Measurements from ENCODE around the gene F11. TPM values are rescaled to one million over a fixed set of nuclear protein-coding genes. Genes with fewer than 3 reads are reported as not detected.
"Not testable (repeated sequence)": the region's sequence is repeated elsewhere in the genome, so short reads cannot be mapped to it uniquely, and the experiment has no call there.

The F11 gene
- total RNA-seq, 1 donor from 2014 or later, result not detected

DNA sequence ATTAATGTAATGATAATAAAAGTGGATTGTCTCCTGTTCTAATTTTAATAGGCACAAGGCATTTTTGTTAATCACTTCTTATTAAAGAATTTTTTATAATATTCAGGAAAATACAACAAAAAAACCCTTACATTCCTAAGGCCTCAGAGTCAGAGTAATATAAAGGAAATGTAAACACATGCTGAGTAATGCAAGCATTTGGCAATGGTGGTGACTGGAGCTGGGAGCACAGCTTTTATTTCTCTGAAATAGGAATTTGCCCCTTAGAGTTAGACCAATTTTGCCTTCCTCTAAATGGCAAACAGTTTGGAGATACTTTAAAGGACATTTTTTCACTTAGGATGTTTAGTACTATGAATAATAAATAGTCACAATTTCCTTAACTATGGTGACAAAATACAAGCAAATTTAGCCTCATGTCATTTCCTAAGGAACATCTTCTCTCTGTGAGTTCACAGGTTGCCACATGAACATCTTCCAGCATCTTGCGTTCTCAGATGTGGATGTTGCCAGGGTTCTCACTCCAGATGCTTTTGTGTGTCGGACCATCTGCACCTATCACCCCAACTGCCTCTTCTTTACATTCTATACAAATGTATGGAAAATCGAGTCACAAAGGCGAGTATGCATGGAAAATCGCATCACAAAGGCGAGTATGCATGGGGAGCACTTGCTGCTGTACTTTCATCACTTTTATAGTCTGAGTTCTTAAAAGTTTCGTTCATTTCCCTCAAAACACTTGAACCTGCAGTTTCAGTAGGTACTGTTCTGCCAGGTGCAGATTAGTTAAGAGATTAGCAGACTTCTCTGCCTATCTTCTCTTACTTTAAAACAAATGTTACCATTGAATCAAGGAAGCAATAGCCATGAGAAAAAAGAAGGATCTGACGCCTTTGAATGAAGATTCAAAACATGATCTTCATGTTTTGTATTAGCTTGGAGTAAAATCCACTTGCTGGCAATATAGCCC is 15.9 kb upstream of the F11 start:
- no peak for FAIRE-seq

DNA sequence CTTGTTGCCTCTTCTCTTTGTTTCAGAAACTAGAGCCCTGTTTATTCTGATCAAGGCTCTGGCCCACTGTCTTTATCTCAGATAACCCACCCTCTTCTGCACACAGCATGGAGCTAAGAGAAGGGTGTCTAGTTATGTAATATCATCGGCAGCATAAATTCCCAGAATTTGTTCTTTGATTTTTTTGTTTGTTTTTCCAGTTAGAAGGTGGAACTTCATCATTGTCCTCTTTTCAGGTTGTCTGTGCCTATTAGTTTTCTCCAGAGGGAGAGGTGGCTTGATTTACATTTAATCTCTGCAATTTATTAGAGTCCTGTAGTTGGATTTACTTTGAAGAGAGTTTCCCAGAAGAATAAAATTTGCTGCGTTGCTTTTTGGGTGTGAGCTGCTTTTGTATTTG is 15.2 kb upstream of the F11 start:
- FAIRE-seq (no peak), DNase-seq (ENCODE audit: low spot score in 2 of 2) (no peak)

More for the DNA sequence above, 15.9 kb upstream of the F11 start:
- no peak for DNase-seq (ENCODE audit: low spot score in 2 of 2)

DNA sequence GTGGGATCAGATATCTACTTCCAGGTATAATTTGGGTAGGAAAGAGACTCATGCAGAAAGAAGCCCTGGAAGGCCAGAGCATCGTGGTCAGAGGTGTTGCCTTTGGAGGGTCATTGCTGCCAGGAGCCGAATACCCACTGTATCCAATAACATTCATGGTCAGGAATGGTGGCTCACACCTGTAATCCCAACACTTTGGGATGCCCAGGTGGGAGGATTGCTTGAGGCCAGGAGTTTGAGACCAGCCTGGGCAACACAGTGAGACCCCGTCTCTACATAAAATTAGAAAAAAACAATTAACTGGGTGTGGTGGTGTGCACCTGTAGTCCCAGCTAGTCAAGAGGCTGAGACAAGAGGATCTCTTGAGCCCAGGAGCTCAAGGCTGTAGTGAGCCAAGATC is 10.9 kb upstream of the F11 start:
- no peak for FAIRE-seq
- DNase-seq (ENCODE audit: low spot score in 2 of 2), result no peak

DNA sequence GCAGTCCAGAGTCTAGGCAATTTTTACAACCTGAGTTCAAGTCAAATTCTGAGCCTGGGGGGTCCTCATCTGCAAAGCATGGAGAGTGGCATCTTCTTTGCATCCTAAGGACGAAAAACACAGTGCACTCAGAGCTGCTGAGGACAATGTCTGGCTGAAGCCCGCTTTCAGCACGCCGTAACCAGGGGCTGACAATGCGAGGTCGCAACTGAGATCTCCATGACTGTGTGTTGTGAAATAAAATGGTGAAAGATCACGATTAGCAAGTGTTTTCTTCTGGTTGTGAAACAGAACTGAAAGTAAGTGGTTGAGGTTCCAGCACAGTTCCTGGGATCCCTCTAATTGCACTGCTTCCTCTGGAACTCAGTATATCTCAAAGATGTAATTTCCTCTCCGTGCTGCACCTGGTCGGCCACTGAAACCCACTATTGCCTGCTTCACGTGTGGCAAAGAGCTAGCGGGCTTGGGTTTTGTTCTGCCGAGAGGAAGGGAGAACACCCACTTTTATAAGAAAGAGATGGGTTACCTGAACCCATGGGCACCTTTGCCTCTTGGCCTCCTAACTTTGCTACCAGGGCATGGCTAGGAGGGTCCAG is 7.7 kb upstream of the F11 start:
- no peak for DNase-seq (ENCODE audit: low spot score in 2 of 2)
- FAIRE-seq, result no peak

DNA sequence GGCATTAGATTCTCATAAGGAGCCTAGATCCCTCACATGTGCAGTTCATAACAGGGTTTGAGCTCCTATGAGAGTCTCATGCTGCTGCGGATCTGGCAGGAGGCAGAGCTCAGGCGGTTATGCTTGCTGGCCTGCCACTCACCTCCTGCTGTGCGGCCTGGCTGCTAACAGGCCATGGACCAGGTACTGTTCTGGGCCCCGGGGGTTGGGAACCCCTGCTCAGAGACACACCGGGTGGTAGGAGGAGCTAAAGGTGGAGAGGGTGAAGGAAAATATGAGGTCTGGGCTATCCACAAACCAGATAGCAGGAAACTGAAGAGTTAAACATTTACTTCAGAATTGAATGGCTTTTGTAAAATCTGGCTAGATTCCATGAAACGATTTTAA is 5.9 kb upstream of the F11 start:
- FAIRE-seq (no peak), DNase-seq (ENCODE audit: low spot score in 2 of 2) (no peak)

DNA sequence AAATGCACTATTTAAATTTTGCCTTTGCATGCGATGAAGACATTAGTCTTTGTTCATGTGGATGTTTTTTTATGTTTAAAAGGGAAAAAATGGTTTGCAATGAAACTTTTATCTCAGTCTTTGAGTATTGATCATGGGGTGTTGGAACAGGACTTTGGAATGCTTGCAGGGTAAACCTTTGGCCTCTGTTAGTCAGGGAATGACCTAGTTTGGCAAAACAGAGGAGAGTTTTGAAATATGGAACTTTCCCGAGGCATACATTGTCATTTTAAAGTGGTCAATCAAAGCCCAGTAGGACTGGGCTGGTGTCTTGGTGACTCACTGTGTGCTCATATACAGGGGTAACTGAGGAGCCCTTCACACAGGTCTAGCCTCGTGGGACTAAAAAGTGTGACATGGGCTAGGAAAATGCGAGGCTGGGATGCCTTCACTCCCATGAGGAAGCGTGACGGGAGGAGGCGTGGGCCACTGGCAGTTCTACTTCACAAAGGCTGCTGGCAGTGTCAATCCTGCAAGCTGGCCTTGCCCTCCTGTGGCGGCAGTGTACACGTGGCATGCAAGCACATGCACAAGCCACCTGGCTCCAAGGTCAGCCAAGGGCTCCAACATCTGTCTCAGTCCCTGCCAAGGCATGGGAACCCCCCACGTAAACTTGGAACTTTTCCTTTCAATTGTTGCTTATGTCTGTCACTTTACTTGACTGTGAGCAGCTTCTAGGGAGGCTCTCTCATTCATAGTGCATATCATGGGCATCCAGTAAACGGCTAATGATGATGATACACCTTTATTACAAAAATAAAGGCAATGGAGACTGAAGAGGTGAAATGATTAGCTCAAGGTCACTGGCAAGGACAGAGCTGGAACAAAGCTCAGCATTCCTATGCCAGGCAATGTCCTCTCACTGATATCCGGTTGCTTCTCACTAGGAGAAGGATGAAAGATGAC is 5.2 kb upstream of the F11 start:
- FAIRE-seq (no peak), DNase-seq (ENCODE audit: low spot score in 2 of 2) (no peak)

DNA sequence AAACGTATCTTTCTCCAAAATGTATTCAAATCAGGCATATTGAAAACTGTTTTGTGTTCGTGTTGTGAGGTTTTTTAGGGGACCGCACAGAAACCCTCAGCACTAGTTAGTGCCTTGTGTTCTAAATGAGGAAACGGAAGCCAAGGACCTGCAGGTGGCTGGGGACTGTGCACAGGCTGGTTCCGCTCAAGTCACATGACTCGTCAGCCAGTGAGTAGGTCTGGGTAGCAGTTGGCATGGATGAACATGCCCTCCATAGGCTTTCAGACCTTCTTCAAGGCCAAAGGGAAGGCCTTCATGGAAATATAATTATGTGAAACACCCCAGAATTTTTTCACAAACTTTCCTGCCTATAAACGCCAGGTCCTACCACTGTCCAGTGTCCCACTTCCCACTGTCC is 1.3 kb upstream of the F11 start:
- FAIRE-seq, result no peak

DNA sequence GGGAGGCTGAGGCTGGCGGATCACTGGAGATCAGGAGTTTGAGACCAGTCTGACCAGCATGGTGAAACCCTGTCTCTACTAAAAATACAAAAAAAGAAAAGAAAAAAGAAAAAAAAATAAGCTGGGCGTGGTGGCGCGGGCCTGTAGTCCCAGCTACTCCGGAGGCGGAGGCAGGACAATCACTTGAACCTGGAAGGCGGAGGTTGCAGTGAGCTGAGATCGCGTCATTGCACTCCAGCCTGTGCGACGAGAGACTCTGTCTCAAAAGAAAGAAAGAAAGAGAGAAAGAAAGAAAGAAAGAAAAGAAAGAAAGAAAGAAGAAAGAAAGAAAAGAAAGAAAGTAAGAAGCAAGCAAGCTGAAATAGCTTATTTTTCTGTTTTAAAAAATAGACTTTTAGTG is 739 bp upstream of the F11 start:
- DNase-seq (ENCODE audit: low spot score in 2 of 2); FAIRE-seq: not testable (repeated sequence)

More for the DNA sequence above, 1.3 kb upstream of the F11 start:
- DNase-seq (ENCODE audit: low spot score in 2 of 2), result no peak

DNA sequence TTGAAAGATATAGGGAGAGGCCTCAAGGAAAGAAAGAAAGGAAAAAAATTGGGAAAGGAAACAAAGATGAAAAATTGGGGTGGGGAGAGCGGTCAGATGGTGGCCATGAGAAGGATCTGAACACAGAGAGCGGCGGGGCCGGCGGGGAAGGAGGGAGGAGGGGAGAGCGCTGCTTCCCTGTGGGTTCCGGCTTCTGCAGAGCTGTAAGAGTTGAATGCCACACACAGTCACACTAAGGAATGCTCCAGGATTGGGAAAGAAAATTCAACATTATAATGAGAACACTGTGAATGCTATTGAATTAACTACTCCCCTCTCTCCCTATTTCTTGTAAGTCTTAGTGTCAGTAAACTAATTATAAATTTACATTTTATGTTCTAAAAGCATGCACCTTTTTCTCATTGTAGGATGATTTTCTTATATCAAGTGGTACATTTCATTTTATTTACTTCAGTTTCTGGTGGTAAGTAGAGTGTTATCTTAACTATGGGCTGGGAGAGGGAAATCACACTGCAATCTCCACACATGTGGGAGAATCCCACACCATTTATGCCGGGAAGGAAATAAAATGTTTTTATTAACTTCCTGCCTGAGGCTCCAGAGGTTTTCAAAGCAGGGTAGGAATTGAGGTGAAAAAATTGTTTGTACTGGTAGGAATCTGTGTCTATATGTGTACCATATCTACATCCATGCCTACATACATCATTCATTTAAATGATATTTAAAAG is 904 bp downstream of the F11 start:
- DNase-seq (ENCODE audit: low spot score in 2 of 2), result no peak
- FAIRE-seq, result no peak

DNA sequence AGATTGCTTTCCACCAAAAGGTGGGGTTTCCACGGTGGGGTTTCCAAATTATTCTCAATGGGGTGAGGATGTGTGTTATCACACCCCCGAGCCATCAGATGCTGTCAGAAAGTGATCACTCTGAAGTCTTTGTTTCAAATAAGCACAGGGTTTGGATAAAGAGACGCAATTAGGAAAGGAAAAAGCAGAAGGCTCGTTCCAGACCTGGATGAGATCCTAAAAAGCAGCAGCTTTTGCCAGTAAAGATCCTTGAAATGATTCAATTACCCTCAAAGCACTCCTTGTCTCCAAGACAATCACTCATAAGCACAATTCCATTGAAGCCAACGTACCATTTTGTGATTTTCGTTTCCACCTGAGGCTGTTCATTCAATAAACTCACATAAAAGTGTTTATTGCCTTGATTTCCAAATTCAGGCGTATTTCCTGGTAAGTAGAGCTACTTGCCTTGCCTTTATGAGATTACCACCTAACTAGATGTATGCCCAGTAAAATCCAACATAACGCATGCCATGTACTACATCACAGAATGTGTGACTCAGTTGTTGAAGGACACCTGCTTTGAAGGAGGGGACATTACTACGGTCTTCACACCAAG is 5.2 kb downstream of the F11 start:
- no peak for DNase-seq (ENCODE audit: low spot score in 2 of 2)

DNA sequence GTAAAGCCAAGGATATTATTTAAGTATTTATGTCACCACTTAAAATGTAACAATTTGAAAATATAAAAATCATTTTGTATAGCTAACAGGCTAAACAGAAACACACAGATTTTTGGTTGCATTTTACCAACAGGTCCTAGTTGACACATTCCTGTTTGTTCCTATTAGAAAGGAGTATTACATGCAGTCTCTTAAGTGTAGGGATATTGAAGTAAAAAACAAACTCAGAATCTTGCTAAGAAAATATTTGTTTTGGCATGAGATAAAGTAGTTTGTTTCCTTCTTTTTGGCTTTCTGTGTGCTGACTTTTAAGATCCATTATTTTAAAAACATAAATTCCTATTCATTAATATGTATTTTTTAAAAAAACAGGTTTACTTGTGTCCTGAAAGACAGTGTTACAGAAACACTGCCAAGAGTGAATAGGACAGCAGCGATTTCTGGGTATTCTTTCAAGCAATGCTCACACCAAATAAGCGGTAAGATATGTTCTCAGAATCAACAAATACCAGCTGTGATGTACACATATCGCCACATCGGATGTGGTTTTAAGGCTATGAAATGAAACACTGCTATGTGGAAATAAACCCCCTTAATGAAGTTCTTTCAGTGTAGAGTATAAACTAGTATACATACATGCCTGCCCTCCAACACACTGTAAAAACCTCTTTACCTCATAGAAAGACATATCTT is 6.9 kb downstream of the F11 start:
- no peak for FAIRE-seq
- DNase-seq (ENCODE audit: low spot score in 2 of 2), result no peak

More for the DNA sequence above, 5.2 kb downstream of the F11 start:
- FAIRE-seq, result no peak

DNA sequence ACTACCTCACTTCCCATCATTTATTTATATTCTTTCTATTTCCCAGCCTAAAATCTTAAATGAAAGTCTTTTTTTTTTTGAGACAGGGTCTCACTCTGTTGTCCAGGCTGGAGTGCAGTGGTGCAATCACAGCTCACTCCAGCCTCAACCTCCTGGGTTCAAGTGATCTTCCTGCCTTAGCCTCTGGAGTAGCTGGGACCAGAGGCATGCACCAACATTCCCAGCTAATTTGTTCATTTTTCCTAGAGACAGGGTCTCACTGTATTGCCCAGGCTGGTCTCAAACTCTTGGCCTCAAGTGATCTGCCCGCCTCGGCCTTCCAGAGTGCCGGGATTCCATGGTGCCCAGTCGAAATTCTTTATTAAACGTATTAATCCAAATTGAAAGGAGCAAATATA is 7.4 kb downstream of the F11 start:
- not testable (repeated sequence) for FAIRE-seq; DNase-seq (ENCODE audit: low spot score in 2 of 2)

DNA sequence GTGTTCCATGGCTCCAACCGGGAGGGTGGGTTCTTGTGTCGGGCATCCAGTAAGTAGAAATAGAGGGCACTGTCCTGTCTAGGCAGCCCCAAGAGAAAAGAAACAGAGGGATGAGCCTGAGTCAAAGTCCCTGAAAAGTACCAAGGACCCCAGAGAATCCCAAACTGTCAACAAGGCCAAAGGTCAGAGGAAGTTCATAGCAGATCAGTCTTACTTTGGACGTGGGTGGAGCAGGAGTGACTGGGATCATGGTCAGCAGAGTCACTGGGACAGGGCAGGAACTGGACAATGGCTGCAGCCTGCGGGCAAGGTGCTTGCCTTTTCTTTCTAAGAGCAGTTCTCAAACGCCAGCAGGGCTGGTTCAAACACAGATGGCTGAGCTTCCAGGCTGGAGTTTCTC is 17.3 kb downstream of the F11 start:
- FAIRE-seq, result no peak

DNA sequence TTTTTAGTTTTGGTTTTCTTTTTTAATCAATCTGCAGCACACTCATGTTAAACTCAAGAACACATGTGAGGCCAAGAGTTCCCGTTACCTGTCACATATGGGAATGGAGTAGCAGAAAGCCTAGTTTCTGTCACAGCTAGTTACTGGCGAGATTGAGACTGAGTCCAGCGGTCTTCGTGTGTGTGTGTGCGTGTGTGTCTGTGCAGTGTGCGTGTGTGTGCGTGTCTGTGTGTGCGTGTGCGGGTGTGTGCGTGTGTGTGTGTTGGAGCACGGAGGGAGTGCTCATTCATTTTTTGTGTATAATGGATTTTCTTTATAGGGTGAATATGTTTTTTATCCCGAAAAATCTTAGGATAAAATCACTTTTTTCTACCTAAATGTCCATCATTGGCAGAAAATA is 19.2 kb downstream of the F11 start:
- DNase-seq (ENCODE audit: low spot score in 2 of 2) (no peak), FAIRE-seq (no peak)

More for the DNA sequence above, 17.3 kb downstream of the F11 start:
- DNase-seq (ENCODE audit: low spot score in 2 of 2), result no peak

DNA sequence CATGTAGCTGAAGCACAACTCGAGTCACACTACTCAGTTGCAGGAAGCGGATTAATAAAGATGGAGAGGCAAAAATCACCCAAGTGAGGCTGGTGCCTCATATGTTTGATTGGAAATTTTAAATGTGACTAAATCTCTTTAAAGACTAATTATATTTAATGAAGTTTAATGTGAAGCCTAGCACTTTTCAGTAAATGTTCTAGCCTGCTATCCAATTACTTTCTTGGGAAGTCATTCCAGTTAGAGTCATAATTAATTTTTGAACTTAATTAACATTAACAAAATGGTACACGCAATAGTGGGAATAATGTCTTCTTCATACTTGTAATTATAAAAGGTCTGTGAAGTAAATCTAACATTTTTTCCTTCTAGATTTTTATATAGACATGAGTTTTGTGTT is 20.6 kb downstream of the F11 start:
- no peak for DNase-seq (ENCODE audit: low spot score in 2 of 2)
- FAIRE-seq, result no peak

DNA sequence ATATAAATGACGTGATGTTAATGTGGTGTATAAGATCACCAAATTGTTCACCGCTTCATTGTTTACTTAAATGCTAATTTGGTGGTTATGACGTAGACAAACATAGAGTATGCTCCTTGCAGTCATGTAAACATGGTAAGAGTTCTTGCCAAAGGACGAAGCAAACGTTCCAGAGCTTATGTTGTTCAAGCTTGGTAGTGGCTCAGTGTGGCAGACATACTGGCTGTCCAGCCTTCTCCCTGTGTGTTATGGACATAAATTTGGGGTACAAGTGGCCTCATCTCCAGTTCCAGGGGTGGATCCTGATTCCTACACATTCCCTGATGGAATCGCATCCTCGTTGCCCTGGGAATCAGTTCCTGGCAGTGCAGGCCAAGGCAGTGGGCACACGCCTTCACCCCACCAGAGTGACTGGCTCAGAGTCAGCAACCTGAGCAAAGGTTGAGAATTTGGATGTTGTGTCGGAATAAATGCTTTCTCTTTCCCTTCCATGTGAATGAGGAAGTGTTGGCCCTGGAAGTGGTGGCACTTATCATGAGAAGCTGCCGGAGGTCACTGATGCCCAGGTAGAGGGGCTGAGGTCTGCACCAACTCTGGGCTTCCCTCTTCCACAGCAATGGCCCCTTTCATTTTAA is 25.4 kb downstream of the F11 start:
- FAIRE-seq (no peak), DNase-seq (ENCODE audit: low spot score in 2 of 2) (no peak)

DNA sequence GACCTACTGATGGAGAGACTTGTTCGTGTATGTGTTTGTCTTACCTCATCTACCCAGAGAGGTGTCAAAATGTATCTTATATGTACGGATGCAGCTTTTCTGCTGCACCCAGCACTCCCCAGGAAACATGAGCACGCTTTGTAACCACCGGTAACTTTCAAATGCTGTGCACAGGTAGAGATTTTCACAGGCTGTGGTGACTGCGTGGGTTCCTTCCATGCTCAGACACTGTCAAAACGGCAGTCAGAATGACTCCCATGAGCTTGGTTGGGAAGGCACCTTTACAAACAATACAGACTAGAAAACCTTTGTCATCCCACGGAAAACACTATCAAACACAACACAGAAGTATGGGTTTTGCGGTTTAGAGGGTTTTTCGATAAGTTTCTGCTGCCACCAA is 28.2 kb downstream of the F11 start:
- FAIRE-seq (no peak), DNase-seq (ENCODE audit: low spot score in 2 of 2) (no peak)

DNA sequence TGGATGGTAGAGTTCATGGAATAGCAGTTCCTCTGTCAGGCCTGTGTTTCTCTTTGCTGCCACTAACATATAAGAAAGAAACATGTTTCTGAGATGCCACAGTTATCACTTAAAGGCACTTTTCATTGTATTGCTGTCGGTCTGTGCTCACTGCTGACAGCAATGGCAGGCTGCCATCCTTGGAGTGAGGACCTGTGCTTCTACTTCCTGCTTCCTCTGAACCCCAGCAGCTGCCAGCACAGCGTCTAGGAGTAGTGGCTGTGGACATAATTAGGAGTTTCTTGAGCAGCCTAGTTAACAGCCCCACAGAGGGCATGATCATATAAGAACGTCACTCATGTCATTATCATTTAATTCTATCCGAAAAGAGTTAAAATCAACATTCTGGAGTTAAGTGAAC is 30.5 kb downstream of the F11 start:
- FAIRE-seq (no peak), DNase-seq (ENCODE audit: low spot score in 2 of 2) (no peak)

Data from frontal cortex (tissue), 4 donors.